Osteocyte (in vitro differentiated cells): ENCODE measurements around the gene ARHGAP21. TPM values are rescaled to one million over a fixed set of nuclear protein-coding genes. Genes with fewer than 3 reads are reported as not detected.

Experiments
- DNase-seq: peaks from one replicate; pipeline ENCODE4 v3.0.0; 2021; ENCODE audit warnings: mixed read lengths; ENCODE audit not compliant: unreplicated experiment; ENCODE audit errors: extremely low spot score
- H3K27ac Mint-ChIP-seq: one replicate; pipeline ENCODE4 v1.8.0; 2021; ENCODE audit warnings: mild to moderate bottlenecking, mixed read lengths; ENCODE audit not compliant: unreplicated experiment
- H3K27me3 Mint-ChIP-seq: one replicate; pipeline ENCODE4 v1.8.0; 2021; ENCODE audit warnings: mixed read lengths; ENCODE audit not compliant: unreplicated experiment
- H3K36me3 Mint-ChIP-seq: one replicate; pipeline ENCODE4 v1.8.0; 2021; ENCODE audit warnings: mixed read lengths; ENCODE audit not compliant: unreplicated experiment
- H3K4me1 Mint-ChIP-seq: one replicate; pipeline ENCODE4 v1.8.0; 2021; ENCODE audit warnings: mixed read lengths; ENCODE audit not compliant: unreplicated experiment
- H3K4me3 Mint-ChIP-seq: one replicate; pipeline ENCODE4 v1.8.0; 2021; ENCODE audit warnings: mild to moderate bottlenecking, moderate library complexity, mixed read lengths; ENCODE audit not compliant: unreplicated experiment
- H3K9me3 Mint-ChIP-seq: one replicate; pipeline ENCODE4 v1.8.0; 2021; ENCODE audit warnings: mixed read lengths; ENCODE audit not compliant: unreplicated experiment
- CTCF ChIP-seq: fragments of 200-600 bp; sonication (generic); IDR thresholded peaks from 2 replicates; pipeline ENCODE4 v1.5.0; 2021; ENCODE audit warnings: antibody characterized with exemption, mild to moderate bottlenecking, moderate library complexity
- total RNA-seq: library from RNA; stranded (reverse); gene quantifications from 2 replicates; pipeline ENCODE4 v1.2.1, GENCODE V29; 2021

The ARHGAP21 gene
- total RNA-seq, 1 donor from 2014 or later: 170 TPM

GRCh38 chr10:24700948-24701347 is 22.7 kb downstream of the ARHGAP21 start:
- no peak for DNase-seq
- Mint-ChIP-seq H3K9me3 (no peaks in the 10 kb centered on the region), H3K4me3 (no peak overlapping the region), H3K27me3 (no peaks in the 10 kb centered on the region), H3K36me3 (no peaks in the 10 kb centered on the region), H3K4me1 (peaks cover 49% of the 10 kb centered on the region), H3K27ac (peak overlapping the region; percentile 16)
- no peak for TF ChIP-seq CTCF

- peak overlapping the region; percentile 15 for H3K27ac Mint-ChIP-seq
- no peak for DNase-seq
- no peak overlapping the region for H3K4me3 Mint-ChIP-seq
- H3K36me3 Mint-ChIP-seq: no peaks in the 10 kb centered on the region
- no peak for TF ChIP-seq CTCF
- peaks cover 43% of the 10 kb centered on the region for H3K4me1 Mint-ChIP-seq
- no peaks in the 10 kb centered on the region for H3K27me3 Mint-ChIP-seq
- H3K9me3 Mint-ChIP-seq: no peaks in the 10 kb centered on the region
These were observed 25.4 kb downstream of the ARHGAP21 start for GRCh38 chr10:24698270-24698669.

GRCh38 chr10:24697080-24697479 is 26.6 kb downstream of the ARHGAP21 start:
- peaks cover 39% of the 10 kb centered on the region for H3K4me1 Mint-ChIP-seq
- no peaks in the 10 kb centered on the region for H3K9me3 Mint-ChIP-seq
- peak overlapping the region; percentile 18 for H3K27ac Mint-ChIP-seq
- no peak for TF ChIP-seq CTCF
- H3K36me3 Mint-ChIP-seq: no peaks in the 10 kb centered on the region
- H3K27me3 Mint-ChIP-seq: no peaks in the 10 kb centered on the region
- no peak for DNase-seq
- no peak overlapping the region for H3K4me3 Mint-ChIP-seq

DNA sequence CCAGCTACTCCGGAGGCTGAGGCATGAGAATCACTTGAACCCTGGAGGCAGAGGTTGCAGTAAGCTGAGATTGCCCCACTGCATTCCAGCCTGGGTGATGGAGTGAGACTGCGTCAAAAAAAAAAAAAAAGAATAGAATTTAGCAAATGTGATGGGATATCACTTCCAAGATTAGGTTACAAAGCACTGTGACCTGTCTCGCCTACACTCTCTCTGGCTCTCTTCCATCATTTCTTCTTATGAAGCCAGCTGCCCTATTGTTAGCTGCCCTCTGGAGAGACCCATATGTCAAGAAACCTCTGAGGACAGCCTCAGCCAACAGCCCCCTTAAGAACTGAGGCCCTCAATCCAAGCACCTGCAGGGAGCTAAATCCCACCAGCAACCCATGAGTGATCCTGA is 28.2 kb downstream of the ARHGAP21 start:
- Mint-ChIP-seq H3K4me3 (no peak overlapping the region), H3K27ac (peak overlapping the region; percentile 66), H3K4me1 (peaks cover 36% of the 10 kb centered on the region), H3K27me3 (no peaks in the 10 kb centered on the region), H3K9me3 (no peaks in the 10 kb centered on the region), H3K36me3 (no peaks in the 10 kb centered on the region)
- TF ChIP-seq CTCF: no peak
- no peak for DNase-seq

DNA sequence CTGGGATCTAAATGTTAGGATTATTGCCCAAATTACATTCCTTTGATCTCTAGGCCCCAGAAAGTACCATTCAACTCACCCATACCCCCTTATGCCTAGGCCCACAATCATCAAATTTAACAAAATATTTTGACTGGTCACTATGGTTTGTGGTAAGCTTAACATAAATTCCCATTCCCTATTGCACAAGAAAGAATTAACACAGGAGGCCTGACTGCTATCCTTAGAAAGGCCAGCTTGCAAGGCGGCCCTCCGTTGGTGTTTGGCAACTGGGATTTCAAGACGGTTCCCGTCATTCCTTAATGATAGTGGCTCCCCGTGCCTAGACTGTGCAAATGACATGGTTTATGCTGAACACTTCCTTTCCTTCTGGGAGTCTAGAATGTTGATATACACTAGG is 29.6 kb downstream of the ARHGAP21 start:
- no peak overlapping the region for H3K4me3 Mint-ChIP-seq
- no peak for TF ChIP-seq CTCF
- no peaks in the 10 kb centered on the region for H3K27me3 Mint-ChIP-seq
- H3K9me3 Mint-ChIP-seq: no peaks in the 10 kb centered on the region
- H3K4me1 Mint-ChIP-seq: peaks cover 36% of the 10 kb centered on the region
- DNase-seq: no peak
- H3K36me3 Mint-ChIP-seq: no peaks in the 10 kb centered on the region
- peak overlapping the region; percentile 6 for H3K27ac Mint-ChIP-seq
